Ascending aorta (tissue), 2 donors: ENCODE results near the gene SRP68. TPM values are rescaled to one million over a fixed set of nuclear protein-coding genes. Genes with fewer than 3 reads are reported as not detected.

ENCODE experiments used
- DNase-seq, 2 donors: peaks; one replicate each; pipeline ENCODE4 v3.0.0-alpha.2; 2019; ENCODE audit warnings: low spot score in 2 of 2
- H3K27ac ChIP-seq, 2 donors: fragments of 200-600 bp; sonication (generic); one replicate each; pipeline ENCODE4 v1.5.1; 2016 to 2017; ENCODE audit warnings: mild to moderate bottlenecking in 1 of 2
- H3K27me3 ChIP-seq: fragments of 200-600 bp; sonication (generic); one replicate; pipeline ENCODE4 v1.5.1; 2017
- H3K36me3 ChIP-seq, 2 donors: fragments of 200-600 bp; sonication (generic); one replicate each; pipeline ENCODE4 v1.5.1; 2016
- H3K4me1 ChIP-seq, 2 donors: fragments of 200-600 bp; sonication (generic); one replicate each; pipeline ENCODE4 v1.5.1; 2016 to 2017; ENCODE audit warnings: mild to moderate bottlenecking in 1 of 2
- H3K4me3 ChIP-seq, 2 donors: fragments of 200-600 bp; sonication (generic); one replicate each; pipeline ENCODE4 v1.5.1; 2016 to 2017; ENCODE audit warnings: mild to moderate bottlenecking in 1 of 2
- H3K9me3 ChIP-seq, 2 donors: fragments of 200-600 bp; sonication (generic); one replicate each; pipeline ENCODE4 v1.5.1; 2016
- intact Hi-C: fragments of 100-400 bp; cut with DNase I; formaldehyde crosslinking; loops from one replicate; pipeline ENCODE4 v1.15.1; 2023
- total RNA-seq: library from RNA; depleted of rRNA; stranded (reverse); fragments of >200 nt; gene quantifications from one replicate; pipeline ENCODE4 v1.1.0, GENCODE V29; 2016
- TF ChIP-seq, protein P1 (sequence below), 3 experiments: fragments of 200-600 bp in 2 of 3; fragments of 450-650 bp in 1 of 3; sonication (generic) in 2 of 3; IDR thresholded peaks; one replicate each; pipeline ENCODE4 v1.5.1; 2016 to 2019; ENCODE audit warnings: antibody characterized with exemption in 3 of 3, mild to moderate bottlenecking in 1 of 3, moderate library complexity in 1 of 3

SRP68 gene
- total RNA-seq, 1 donor from 2014 or later: 15.6 TPM

DNA sequence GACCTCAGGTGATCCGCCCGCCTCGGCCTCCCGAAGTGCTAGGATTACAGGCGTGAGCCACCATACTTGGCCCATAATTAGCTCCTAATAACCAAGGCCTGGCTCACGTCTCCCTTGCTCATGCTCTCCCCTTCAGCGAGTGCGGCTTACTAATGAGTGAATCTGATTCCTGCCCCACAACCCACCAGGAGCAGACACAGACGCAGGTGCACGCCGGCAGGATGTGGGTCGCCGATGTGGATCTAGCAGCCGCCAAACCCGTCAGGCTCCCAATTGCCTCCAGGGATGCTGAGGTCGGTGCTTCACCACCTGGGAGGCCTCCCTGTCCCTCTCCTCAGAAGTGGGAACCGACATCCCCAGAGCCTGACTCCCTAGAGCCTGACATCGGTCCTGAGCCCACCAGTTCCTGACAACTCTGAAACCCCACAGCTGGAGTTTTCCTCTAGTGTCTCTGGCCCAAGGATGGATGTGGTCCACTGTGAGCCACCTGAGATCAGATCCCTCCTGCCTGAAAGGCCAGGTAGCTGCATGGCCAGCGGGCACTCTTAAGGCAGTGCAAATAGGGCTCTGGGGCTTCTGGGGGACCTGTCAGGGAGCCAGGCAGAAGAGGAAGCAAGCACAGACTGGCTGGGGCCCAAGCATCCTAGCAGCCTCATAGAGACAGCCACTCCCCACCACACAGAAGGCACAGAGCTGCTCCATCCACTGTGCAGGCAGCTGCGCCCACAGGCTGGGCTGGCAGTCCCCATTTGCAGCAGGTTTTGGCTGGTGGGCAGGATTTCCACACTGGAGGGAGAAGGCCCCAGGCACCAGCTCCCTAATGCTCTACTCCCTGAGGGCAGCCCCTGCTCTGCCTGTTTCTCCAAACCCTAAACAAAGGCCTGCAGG, 20.5 kb upstream of the SRP68 start:
- Histone ChIP-seq H3K4me3 (no peak overlapping the region), H3K27me3 (no peaks in the 10 kb centered on the region), H3K4me1 (no peaks in the 10 kb centered on the region), H3K36me3 (peaks cover 90 to 98% of the 10 kb centered on the region in 2 donors), H3K9me3 (no peaks in the 10 kb centered on the region), H3K27ac (no peak overlapping the region)
- intact Hi-C loops: no loop called here
- TF ChIP-seq, protein P1, sequence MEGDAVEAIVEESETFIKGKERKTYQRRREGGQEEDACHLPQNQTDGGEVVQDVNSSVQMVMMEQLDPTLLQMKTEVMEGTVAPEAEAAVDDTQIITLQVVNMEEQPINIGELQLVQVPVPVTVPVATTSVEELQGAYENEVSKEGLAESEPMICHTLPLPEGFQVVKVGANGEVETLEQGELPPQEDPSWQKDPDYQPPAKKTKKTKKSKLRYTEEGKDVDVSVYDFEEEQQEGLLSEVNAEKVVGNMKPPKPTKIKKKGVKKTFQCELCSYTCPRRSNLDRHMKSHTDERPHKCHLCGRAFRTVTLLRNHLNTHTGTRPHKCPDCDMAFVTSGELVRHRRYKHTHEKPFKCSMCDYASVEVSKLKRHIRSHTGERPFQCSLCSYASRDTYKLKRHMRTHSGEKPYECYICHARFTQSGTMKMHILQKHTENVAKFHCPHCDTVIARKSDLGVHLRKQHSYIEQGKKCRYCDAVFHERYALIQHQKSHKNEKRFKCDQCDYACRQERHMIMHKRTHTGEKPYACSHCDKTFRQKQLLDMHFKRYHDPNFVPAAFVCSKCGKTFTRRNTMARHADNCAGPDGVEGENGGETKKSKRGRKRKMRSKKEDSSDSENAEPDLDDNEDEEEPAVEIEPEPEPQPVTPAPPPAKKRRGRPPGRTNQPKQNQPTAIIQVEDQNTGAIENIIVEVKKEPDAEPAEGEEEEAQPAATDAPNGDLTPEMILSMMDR (IDR thresholded peaks at IDR 0.05): no peak
- no peak for DNase-seq

GRCh38 chr17:76091526-76092286, 19.4 kb upstream of the SRP68 start:
- Histone ChIP-seq H3K4me3 (no peak overlapping the region), H3K4me1 (no peaks in the 10 kb centered on the region), H3K27me3 (no peaks in the 10 kb centered on the region), H3K36me3 (peaks cover 91 to 97% of the 10 kb centered on the region in 2 donors), H3K27ac (no peak overlapping the region), H3K9me3 (no peaks in the 10 kb centered on the region)
- TF ChIP-seq, protein P1 (IDR thresholded peaks at IDR 0.05): no peak
- DNase-seq: no peak
- intact Hi-C loops: no loop called here

- H3K9me3 ChIP-seq: no peaks in the 10 kb centered on the region
- H3K27ac ChIP-seq: no peak overlapping the region
- no peak overlapping the region for H3K4me3 ChIP-seq
- H3K4me1 ChIP-seq: no peaks in the 10 kb centered on the region
- intact Hi-C loops: no loop called here
- H3K36me3 ChIP-seq: peaks cover 96 to 99% of the 10 kb centered on the region in 2 donors
- TF ChIP-seq, protein P1 (IDR thresholded peaks at IDR 0.05): no peak
- H3K27me3 ChIP-seq: no peaks in the 10 kb centered on the region
- no peak for DNase-seq
These were observed 18.3 kb upstream of the SRP68 start for GRCh38 chr17:76090517-76091129.

DNA sequence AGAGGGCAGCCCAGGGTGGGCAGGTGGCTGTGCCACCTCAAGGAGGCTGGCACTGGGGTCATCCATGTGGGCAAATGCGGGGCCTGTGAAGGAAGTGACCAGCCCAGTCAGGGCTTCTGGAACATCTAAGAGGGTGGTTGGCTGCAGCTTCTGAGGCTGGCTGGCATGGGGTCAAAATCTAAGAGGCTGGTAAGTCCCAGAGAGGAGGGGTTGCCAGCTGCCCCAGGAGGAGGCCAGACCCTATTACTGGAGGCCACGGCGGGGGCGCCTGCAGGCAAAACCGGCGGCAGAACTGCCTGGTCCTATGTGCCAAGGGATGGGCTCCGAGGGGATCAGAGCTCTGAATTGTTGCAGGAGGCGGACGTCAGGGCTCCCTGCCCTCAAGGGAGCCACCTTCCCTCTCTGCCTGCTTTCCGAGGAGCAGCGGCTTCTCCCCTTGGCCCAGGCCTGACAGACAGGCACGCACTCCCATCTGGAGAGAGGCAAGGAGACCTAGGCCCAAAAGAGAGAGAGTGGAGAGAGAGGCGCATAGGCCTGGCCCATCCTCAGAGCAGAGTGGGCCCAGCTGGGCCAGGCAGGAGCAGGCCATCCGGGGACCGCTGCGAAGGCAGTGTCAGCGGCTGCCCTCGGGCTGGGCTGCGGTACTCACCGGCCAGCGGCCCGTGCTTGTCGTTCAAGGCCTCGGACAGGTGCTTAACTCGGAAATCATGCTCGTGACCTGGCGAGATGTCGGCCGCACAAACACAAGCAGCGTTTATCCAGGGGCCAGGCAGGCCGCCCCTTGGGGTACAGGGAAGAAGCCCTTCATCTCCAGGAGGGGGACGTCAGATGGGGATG, 17.6 kb upstream of the SRP68 start:
- H3K9me3 ChIP-seq: no peaks in the 10 kb centered on the region
- no peak for DNase-seq
- H3K4me1 ChIP-seq: no peaks in the 10 kb centered on the region
- no peak overlapping the region for H3K4me3 ChIP-seq
- TF ChIP-seq, protein P1 (IDR thresholded peaks at IDR 0.05): no peak
- intact Hi-C loops: no loop called here
- H3K27me3 ChIP-seq: no peaks in the 10 kb centered on the region
- no peak overlapping the region for H3K27ac ChIP-seq
- H3K36me3 ChIP-seq: peaks cover 98 to 99% of the 10 kb centered on the region in 2 donors
